ENCODE results near the gene MDFI. TPM values are rescaled to one million over a fixed set of nuclear protein-coding genes. Genes with fewer than 3 reads are reported as not detected.
A peak's percentile ranks its signal among the peaks of the same experiment; 100 is the strongest.

Gene MDFI
- total and polyA plus RNA-seq, 2 experiments from 2014 or later = 2.8 to 51.4 TPM

- H3K4me1 ChIP-seq (ENCODE audit: insufficient read depth) = peaks cover 48% of the 10 kb centered on the region
- Mint-ChIP-seq H3K27ac (no peak overlapping the region), H3K4me1 (peaks cover 61% of the 10 kb centered on the region), H3K4me3 (no peak overlapping the region), H3K9me3 (no peaks in the 10 kb centered on the region), H3K27me3 (ENCODE audit: insufficient read depth, low read depth, poor library complexity) (peaks cover 32% of the 10 kb centered on the region), H3K36me3 (ENCODE audit: low read depth) (peaks cover 42% of the 10 kb centered on the region)
- peak overlapping the region; percentile 70 for H3K4me2 ChIP-seq
- no peaks in the 10 kb centered on the region for H3K36me3 ChIP-seq (ENCODE audit: insufficient read depth)
- H3K27me3 ChIP-seq (ENCODE audit: insufficient read depth) = peaks cover 46% of the 10 kb centered on the region
- H3K79me2 ChIP-seq (replicated peaks; ENCODE audit: insufficient read depth) = peaks cover 9% of the 10 kb centered on the region; the same call in 1 of the 2 replicates
- no peaks in the 10 kb centered on the region for H3F3A ChIP-seq (replicated peaks; ENCODE audit: low read depth)
- no peak for TF ChIP-seq CTCF (conservative IDR thresholded peaks at IDR 0.05; ENCODE audit: low read depth in 2 of 2)
- TF ChIP-seq ZNF462 (CRISPR knock-in tag; IDR thresholded peaks at IDR 0.05) = no peak
- no peak for TF ChIP-seq EZH2 (IDR thresholded peaks at IDR 0.05; ENCODE audit: low read depth, unreplicated experiment)
- no peak for TF ChIP-seq NANOG (IDR thresholded peaks at IDR 0.05; ENCODE audit: borderline replicate concordance)
- no peak for TF ChIP-seq CREB1 (CRISPR knock-in tag; IDR thresholded peaks at IDR 0.05; ENCODE audit: low read depth)
- TF ChIP-seq STAT1 (IDR thresholded peaks at IDR 0.05; ENCODE audit: unreplicated experiment) = no peak
- no peak for TF ChIP-seq EZH2phosphoT487 (IDR thresholded peaks at IDR 0.05; ENCODE audit: unreplicated experiment)
- TF ChIP-seq JUNB (IDR thresholded peaks at IDR 0.05; ENCODE audit: unreplicated experiment) = no peak
- no peak for TF ChIP-seq POLR2AphosphoS5 (IDR thresholded peaks at IDR 0.05; ENCODE audit: low read depth)
- TF ChIP-seq REST (IDR thresholded peaks at IDR 0.05; ENCODE audit: unreplicated experiment) = no peak
- no peak for TF ChIP-seq ETS1 (IDR thresholded peaks at IDR 0.05)
- TF ChIP-seq ZNF331 (CRISPR knock-in tag; IDR thresholded peaks at IDR 0.05; ENCODE audit: low read depth) = no peak
- no peak for TF ChIP-seq ZNF114 (CRISPR knock-in tag; IDR thresholded peaks at IDR 0.05)
- DNase-seq (ENCODE audit: low spot score) (no peak), ATAC-seq (no peak)
- no peak overlapping the region; the same call in 1 of the 2 replicates for H3K4me3 ChIP-seq
- no peak overlapping the region for H2AFZ ChIP-seq
- H4K20me1 ChIP-seq (replicated peaks; ENCODE audit: insufficient read depth) = peaks cover 6% of the 10 kb centered on the region; the same call in 1 of the 2 replicates
- no peak overlapping the region for H3K27ac ChIP-seq (ENCODE audit: low read depth)
- no peaks in the 10 kb centered on the region for H3K9me2 ChIP-seq (ENCODE audit: insufficient read depth)
Observed at GRCh38 chr6:41643899-41644269, 5.6 kb downstream of the MDFI start.
